PC-3 (cell line): ENCODE data around the gene AGTPBP1.

Experiments used
- CTCF ChIP-seq: fragments of 300-600 bp; sonication (generic); conservative IDR thresholded peaks from 2 replicates; pipeline ENCODE4 v1.5.1; 2017; ENCODE audit warnings: antibody characterized with exemption, low read depth, mild to moderate bottlenecking, low read length
- EZH2phosphoT487 ChIP-seq: fragments of 300-600 bp; sonication (generic); IDR thresholded peaks from 2 replicates; pipeline ENCODE4 v1.6.1; 2018; ENCODE audit warnings: mild to moderate bottlenecking, antibody characterized with exemption, low read length, borderline replicate concordance

- TF ChIP-seq EZH2phosphoT487 (no peak), CTCF (no peak)
Measured at GRCh38 chr9:85505612-85506011, 236.1 kb downstream of the AGTPBP1 start.
